ENCODE results near the gene UBA1.

GRCh38 chrX:47204970-47205369 is 11.3 kb downstream of the UBA1 start:
- TF ChIP-seq CTCF (IDR thresholded peaks at IDR 0.05) (no peak), EP300 (IDR thresholded peaks at IDR 0.05) (no peak)
